HL-60 (cell line): ENCODE measurements around the gene CTSA.

ENCODE experiments used
- DNase-seq, 2 experiments: peaks; one replicate each; pipeline ENCODE4 v3.0.0-alpha.2; 2010 to 2020; ENCODE audit warnings: low read depth in 1 of 2, low spot score in 1 of 2
- H3K27ac ChIP-seq: fragments of 250-450 bp; sonication (Bioruptor Pico); replicated peaks from 2 replicates; pipeline ENCODE4 v1.5.1; 2020; ENCODE audit warnings: mild to moderate bottlenecking, moderate library complexity
- H3K27me3 ChIP-seq: fragments of 250-450 bp; sonication (Bioruptor Pico); 2 replicates; pipeline ENCODE4 v1.5.1; 2021; ENCODE audit warnings: mild to moderate bottlenecking, moderate library complexity; ENCODE audit not compliant: insufficient read depth, poor library complexity, severe bottlenecking
- H3K4me3 ChIP-seq: replicated peaks from 2 replicates; pipeline ENCODE4 v1.5.1; 2011; ENCODE audit warnings: mild to moderate bottlenecking, control low read depth, low read length; ENCODE audit not compliant: insufficient read depth
- CTCF ChIP-seq: IDR thresholded peaks from one replicate; pipeline ENCODE4 v1.5.1; 2011; ENCODE audit warnings: low read length, control low read depth, inconsistent platforms; ENCODE audit not compliant: insufficient read depth
- GABPA ChIP-seq: IDR thresholded peaks from 2 replicates; pipeline ENCODE4 v1.6.1; 2012; ENCODE audit warnings: low read depth
- POLR2AphosphoS5 ChIP-seq: IDR thresholded peaks from 2 replicates; pipeline ENCODE4 v1.6.1; 2012; ENCODE audit warnings: low read depth
- REST ChIP-seq: IDR thresholded peaks from 2 replicates; pipeline ENCODE4 v1.6.1; 2012; ENCODE audit warnings: low read depth; ENCODE audit not compliant: insufficient replicate concordance
- SPI1 ChIP-seq: IDR thresholded peaks from 2 replicates; pipeline ENCODE4 v1.6.1; 2012; ENCODE audit warnings: low read depth, mild to moderate bottlenecking, borderline replicate concordance

The CTSA gene

GRCh38 chr20:45888681-45889080 lies 2.5 kb upstream of the CTSA start:
- TF ChIP-seq POLR2AphosphoS5 (no peak), GABPA (no peak), REST (no peak), SPI1 (no peak), CTCF (no peak)
- H3K27ac ChIP-seq = no peak overlapping the region
- no peak overlapping the region for H3K4me3 ChIP-seq
- no peak for DNase-seq
- H3K27me3 ChIP-seq = no peaks in the 10 kb centered on the region

- no peak for TF ChIP-seq REST
- TF ChIP-seq GABPA = no peak
- no peak for TF ChIP-seq SPI1
- no peak for TF ChIP-seq CTCF
- no peak for TF ChIP-seq POLR2AphosphoS5
- Histone ChIP-seq H3K27ac (peak overlapping the region; percentile 67), H3K4me3 (peak overlapping the region; percentile 75), H3K27me3 (no peaks in the 10 kb centered on the region)
- DNase-seq = peak in 1 of 2 experiments; percentile 22
Observed at GRCh38 chr20:45890077-45890984, 804 bp upstream of the CTSA start.

GRCh38 chr20:45892049-45892825 lies 1.1 kb downstream of the CTSA start:
- Histone ChIP-seq H3K27ac (peak overlapping the region; percentile 67), H3K27me3 (no peaks in the 10 kb centered on the region), H3K4me3 (peak overlapping the region; percentile 75)
- TF ChIP-seq REST (no peak), POLR2AphosphoS5 (no peak), SPI1 (peak; percentile 72), GABPA (no peak), CTCF (no peak)
- peak in 1 of 2 experiments; percentile 46 for DNase-seq
